Measurements from ENCODE around the gene NSF. TPM values are rescaled to one million over a fixed set of nuclear protein-coding genes. Genes with fewer than 3 reads are reported as not detected.
"Not testable (repeated sequence)": the region's sequence is repeated elsewhere in the genome, so short reads cannot be mapped to it uniquely, and the experiment has no call there.

NSF gene
- total and polyA plus RNA-seq, 8 donors, result 26.9 to 61.8 (median 32.0) TPM

DNA sequence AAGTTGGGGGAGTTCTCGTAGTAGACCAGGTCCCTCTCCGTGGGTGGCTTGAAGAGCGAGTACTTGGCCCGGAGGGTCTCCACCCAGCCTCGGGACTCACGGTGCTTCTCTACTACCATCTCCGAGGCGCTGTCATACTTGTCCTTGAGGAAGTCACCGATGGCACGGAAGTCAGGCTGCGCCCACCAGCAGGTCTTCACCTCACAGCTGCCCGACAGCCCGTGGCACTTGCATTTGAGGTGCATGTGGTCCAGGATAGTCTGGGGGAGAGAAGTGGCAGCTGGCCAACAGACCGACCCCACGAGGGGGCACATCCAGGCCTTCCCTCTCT lies 178.0 kb downstream of the NSF start:
- no peaks in the 10 kb centered on the region for H3K36me3 ChIP-seq
- no peak for ATAC-seq
- H3K27ac ChIP-seq, result no peak overlapping the region
- H3K4me3 ChIP-seq, result no peak overlapping the region
- peaks cover 0 to 54% of the 10 kb centered on the region in 2 donors for H3K27me3 ChIP-seq
- no peaks in the 10 kb centered on the region for H3K9me3 ChIP-seq
- DNase-seq, result peak in 1 of 4 donors; percentile 65
- TF ChIP-seq, protein P1, sequence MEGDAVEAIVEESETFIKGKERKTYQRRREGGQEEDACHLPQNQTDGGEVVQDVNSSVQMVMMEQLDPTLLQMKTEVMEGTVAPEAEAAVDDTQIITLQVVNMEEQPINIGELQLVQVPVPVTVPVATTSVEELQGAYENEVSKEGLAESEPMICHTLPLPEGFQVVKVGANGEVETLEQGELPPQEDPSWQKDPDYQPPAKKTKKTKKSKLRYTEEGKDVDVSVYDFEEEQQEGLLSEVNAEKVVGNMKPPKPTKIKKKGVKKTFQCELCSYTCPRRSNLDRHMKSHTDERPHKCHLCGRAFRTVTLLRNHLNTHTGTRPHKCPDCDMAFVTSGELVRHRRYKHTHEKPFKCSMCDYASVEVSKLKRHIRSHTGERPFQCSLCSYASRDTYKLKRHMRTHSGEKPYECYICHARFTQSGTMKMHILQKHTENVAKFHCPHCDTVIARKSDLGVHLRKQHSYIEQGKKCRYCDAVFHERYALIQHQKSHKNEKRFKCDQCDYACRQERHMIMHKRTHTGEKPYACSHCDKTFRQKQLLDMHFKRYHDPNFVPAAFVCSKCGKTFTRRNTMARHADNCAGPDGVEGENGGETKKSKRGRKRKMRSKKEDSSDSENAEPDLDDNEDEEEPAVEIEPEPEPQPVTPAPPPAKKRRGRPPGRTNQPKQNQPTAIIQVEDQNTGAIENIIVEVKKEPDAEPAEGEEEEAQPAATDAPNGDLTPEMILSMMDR (IDR thresholded peaks at IDR 0.05), result no peak
- intact Hi-C loops (cut with DNase I), result no loop called here
- peaks cover 0 to 35% of the 10 kb centered on the region in 2 donors for H3K4me1 ChIP-seq

DNA sequence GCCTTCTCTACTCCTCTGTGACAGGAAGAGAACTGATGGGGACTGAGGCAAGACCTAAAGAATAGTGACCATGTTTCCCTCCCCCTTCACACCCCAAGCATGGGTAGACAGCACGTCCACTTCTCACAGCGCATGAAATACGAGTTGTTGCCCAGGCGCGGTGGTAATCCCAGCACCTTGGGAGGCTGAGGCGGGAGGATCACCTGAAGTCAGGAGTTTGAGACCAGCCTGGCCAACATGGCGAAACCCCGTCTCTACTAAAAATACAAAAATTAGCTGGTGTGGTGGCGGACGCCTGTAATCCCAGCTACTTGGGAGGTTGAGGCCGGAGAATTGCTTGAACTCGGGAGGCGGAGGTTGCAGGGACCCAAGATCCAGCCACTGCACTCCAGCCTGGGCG lies 178.4 kb downstream of the NSF start:
- ATAC-seq; H3K36me3 ChIP-seq; H3K27ac ChIP-seq; intact Hi-C loops (cut with DNase I); H3K9me3 ChIP-seq; H3K4me3 ChIP-seq: not testable (repeated sequence)
- peak in 1 of 4 donors; percentile 25 for DNase-seq
- H3K4me1 ChIP-seq, result peaks cover 0 to 35% of the 10 kb centered on the region in 2 donors
- H3K27me3 ChIP-seq, result peaks cover 0 to 57% of the 10 kb centered on the region in 2 donors

DNA sequence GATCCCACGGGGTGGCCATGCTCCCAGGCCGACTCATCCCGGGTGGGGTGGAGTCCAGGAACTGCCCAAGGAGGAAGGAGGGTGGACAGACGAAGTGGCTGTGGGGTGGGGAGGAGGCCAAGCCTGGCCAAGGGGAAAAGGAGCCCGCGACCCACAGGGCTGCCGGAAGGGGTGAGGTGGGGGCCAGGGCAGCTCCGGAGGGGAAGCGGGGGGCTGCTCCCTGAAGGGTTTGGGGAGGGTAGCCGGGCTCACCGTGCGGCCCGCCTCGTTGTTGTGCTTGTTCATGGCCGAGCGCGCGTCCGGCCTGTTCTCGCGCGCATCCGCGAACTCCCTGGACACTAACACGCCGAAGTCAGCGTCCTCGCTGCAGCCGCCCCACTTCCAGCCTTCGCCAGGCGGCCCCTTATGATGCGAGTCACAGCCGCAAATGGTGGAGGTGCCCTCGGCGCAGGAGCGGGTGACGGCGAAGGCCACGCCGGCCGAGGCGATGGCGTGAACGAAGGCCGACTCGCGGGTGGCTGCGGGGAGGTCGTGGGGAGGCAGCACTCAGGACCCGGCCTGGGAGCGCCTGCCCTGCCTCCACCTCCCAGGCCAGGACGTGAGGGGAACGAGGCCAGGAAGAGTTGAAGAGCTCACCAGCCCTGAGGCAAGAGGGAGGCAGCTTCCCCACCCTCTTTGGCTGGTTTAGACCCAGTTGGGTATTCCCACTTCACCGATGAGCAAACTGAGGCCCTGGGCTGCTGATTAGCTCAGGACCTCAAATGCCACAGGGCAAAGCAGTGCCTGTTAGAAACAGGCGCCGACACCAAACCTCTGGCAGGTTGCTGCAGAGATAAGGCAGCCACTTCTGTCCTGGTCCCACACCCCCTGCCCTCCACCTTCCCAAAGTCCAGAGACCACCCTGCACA lies 179.3 kb downstream of the NSF start:
- Histone ChIP-seq H3K27me3 (peaks cover 0 to 66% of the 10 kb centered on the region in 2 donors), H3K4me3 (no peak overlapping the region), H3K27ac (no peak overlapping the region), H3K36me3 (no peaks in the 10 kb centered on the region), H3K9me3 (no peaks in the 10 kb centered on the region), H3K4me1 (peaks cover 0 to 35% of the 10 kb centered on the region in 2 donors)
- intact Hi-C loops (cut with DNase I), result no loop called here
- ATAC-seq (no peak), DNase-seq (peak in 1 of 4 donors; percentile 79)
- TF ChIP-seq, protein P1 (IDR thresholded peaks at IDR 0.05), result no peak

- peaks cover 0 to 70% of the 10 kb centered on the region in 2 donors for H3K27me3 ChIP-seq
- intact Hi-C loops (cut with DNase I), result no loop called here
- TF ChIP-seq, protein P1 (IDR thresholded peaks at IDR 0.05), result no peak
- no peak overlapping the region for H3K27ac ChIP-seq
- ATAC-seq, result peak; percentile 11
- DNase-seq, result peak in 1 of 4 donors; percentile 45
- H3K9me3 ChIP-seq, result no peaks in the 10 kb centered on the region
- peak overlapping the region in 1 of 2 donors; percentile 45 for H3K4me3 ChIP-seq
- peaks cover 0 to 31% of the 10 kb centered on the region in 2 donors for H3K4me1 ChIP-seq
- H3K36me3 ChIP-seq, result no peaks in the 10 kb centered on the region
Measured at GRCh38 chr17:46770439-46770817, 180.0 kb downstream of the NSF start.

DNA sequence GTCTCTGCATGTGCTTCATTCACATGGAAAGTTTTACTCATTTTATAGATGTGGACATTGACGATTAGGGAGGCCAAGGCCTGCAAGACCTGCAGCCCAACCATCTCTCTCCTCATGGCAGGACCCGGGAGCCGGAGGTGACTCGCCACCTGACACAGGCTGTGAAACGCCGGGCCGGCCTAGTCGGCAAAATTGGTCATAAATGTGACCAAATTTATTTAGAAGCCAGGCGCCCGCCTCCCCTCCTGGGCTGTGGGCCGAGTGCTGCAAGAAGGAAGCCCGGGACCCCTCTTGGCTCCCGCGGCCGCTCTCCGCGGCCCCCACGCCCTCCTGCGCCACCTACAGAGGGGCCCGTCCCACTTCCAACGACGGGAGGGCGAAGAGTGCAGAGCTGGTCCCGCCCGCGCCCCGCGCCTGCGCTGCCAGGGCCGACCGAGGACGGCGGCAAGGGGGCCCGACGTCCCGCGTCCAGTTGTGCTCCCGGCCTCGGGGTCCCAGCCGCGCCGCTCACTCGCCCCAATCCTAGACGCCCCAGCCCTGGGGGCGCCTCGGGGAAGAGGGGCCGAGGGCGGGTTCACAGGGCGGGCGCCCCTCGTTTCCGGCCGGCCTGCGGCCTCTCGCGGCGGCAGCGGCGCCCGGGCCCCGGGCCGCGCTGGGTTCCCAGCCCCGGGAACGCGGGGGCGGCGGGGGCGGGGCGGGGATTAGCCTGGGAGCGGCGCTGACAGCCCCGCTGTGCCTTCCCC lies 180.5 kb downstream of the NSF start:
- ATAC-seq, result peak; percentile 70
- Histone ChIP-seq H3K27ac (peak overlapping the region; percentile 13 to 69), H3K4me3 (peak overlapping the region; percentile 24 to 45), H3K4me1 (peaks cover 0 to 28% of the 10 kb centered on the region in 2 donors), H3K9me3 (no peaks in the 10 kb centered on the region), H3K36me3 (no peaks in the 10 kb centered on the region), H3K27me3 (peaks cover 0 to 70% of the 10 kb centered on the region in 2 donors)
- DNase-seq, result peak in 2 of 4 donors; percentile 54 to 83
- intact Hi-C loops (cut with DNase I), result no loop called here
- TF ChIP-seq, protein P1 (IDR thresholded peaks at IDR 0.05), result no peak

Data from left lung (tissue), 10 donors.